Measurements from ENCODE around the gene MCRS1. TPM values are rescaled to one million over a fixed set of nuclear protein-coding genes. Genes with fewer than 3 reads are reported as not detected.
"Not testable (repeated sequence)": the region's sequence is repeated elsewhere in the genome, so short reads cannot be mapped to it uniquely, and the experiment has no call there.

The MCRS1 gene
- total RNA-seq, 2 donors from 2014 or later, result 97.5 to 98.9 TPM

- H3K9me3 ChIP-seq (ENCODE audit: control insufficient read depth, low read length), result no peaks in the 10 kb centered on the region
- no peaks in the 10 kb centered on the region for H3K4me1 ChIP-seq (ENCODE audit: control insufficient read depth, insufficient read depth, low read length)
- no peak for DNase-seq
- H3K27me3 Mint-ChIP-seq (ENCODE audit: insufficient read depth), result no peaks in the 10 kb centered on the region
- 94% methylated on average over 5 of the region's 5 CpGs for WGBS, 2 experiments (ENCODE audit: insufficient coverage in 1 of 2, insufficient read length in 1 of 2)
- no peak overlapping the region for H3K27ac Mint-ChIP-seq
- no peak overlapping the region for H3K4me3 ChIP-seq (ENCODE audit: low read length)
- no peak overlapping the region for H3K9ac ChIP-seq (ENCODE audit: extremely low read depth, low read length, poor library complexity, severe bottlenecking)
- no peak for TF ChIP-seq CTCF (conservative IDR thresholded peaks at IDR 0.05)
- H3K36me3 Mint-ChIP-seq (ENCODE audit: low read depth), result peaks cover 15% of the 10 kb centered on the region
- H3K27ac ChIP-seq (ENCODE audit: low read depth, low read length), result no peak overlapping the region
- H3K4me1 Mint-ChIP-seq, result no peaks in the 10 kb centered on the region
- no peak overlapping the region for H3K4me3 Mint-ChIP-seq
- H3K9me3 Mint-ChIP-seq, result no peaks in the 10 kb centered on the region
- no peaks in the 10 kb centered on the region for H3K27me3 ChIP-seq (ENCODE audit: control insufficient read depth, insufficient read depth, low read length, poor library complexity, severe bottlenecking)
- peaks cover 35% of the 10 kb centered on the region for H3K36me3 ChIP-seq (ENCODE audit: control insufficient read depth, insufficient read depth, low read length)
These were observed 52.7 kb downstream of the MCRS1 start for GRCh38 chr12:49515266-49515665.

- Histone ChIP-seq H3K4me3 (ENCODE audit: low read length) (no peak overlapping the region), H3K27me3 (ENCODE audit: control insufficient read depth, insufficient read depth, low read length, poor library complexity, severe bottlenecking) (no peaks in the 10 kb centered on the region), H3K36me3 (ENCODE audit: control insufficient read depth, insufficient read depth, low read length) (peaks cover 29% of the 10 kb centered on the region), H3K9me3 (ENCODE audit: control insufficient read depth, low read length) (no peaks in the 10 kb centered on the region), H3K9ac (ENCODE audit: extremely low read depth, low read length, poor library complexity, severe bottlenecking) (no peak overlapping the region), H3K27ac (ENCODE audit: low read depth, low read length) (no peak overlapping the region), H3K4me1 (ENCODE audit: control insufficient read depth, insufficient read depth, low read length) (no peaks in the 10 kb centered on the region)
- Mint-ChIP-seq H3K4me3 (no peak overlapping the region), H3K4me1 (no peaks in the 10 kb centered on the region), H3K36me3 (ENCODE audit: low read depth) (peaks cover 12% of the 10 kb centered on the region), H3K9me3 (no peaks in the 10 kb centered on the region), H3K27ac (no peak overlapping the region), H3K27me3 (ENCODE audit: insufficient read depth) (no peaks in the 10 kb centered on the region)
- no peak for DNase-seq
- 89 to 100% methylated on average over 1 of the region's 1 CpG for WGBS, 2 experiments (ENCODE audit: insufficient coverage in 1 of 2, insufficient read length in 1 of 2)
- no peak for TF ChIP-seq CTCF (conservative IDR thresholded peaks at IDR 0.05)
These were observed 55.4 kb downstream of the MCRS1 start for GRCh38 chr12:49512546-49512945.

GRCh38 chr12:49511410-49511809 is 56.5 kb downstream of the MCRS1 start:
- TF ChIP-seq CTCF (conservative IDR thresholded peaks at IDR 0.05), result no peak
- Mint-ChIP-seq H3K36me3 (ENCODE audit: low read depth) (peaks cover 16% of the 10 kb centered on the region), H3K4me3 (no peak overlapping the region), H3K9me3 (no peaks in the 10 kb centered on the region), H3K4me1 (no peaks in the 10 kb centered on the region), H3K27ac (no peak overlapping the region), H3K27me3 (ENCODE audit: insufficient read depth) (no peaks in the 10 kb centered on the region)
- no peak overlapping the region for H3K9ac ChIP-seq (ENCODE audit: extremely low read depth, low read length, poor library complexity, severe bottlenecking)
- H3K9me3 ChIP-seq (ENCODE audit: control insufficient read depth, low read length), result no peaks in the 10 kb centered on the region
- no peaks in the 10 kb centered on the region for H3K4me1 ChIP-seq (ENCODE audit: control insufficient read depth, insufficient read depth, low read length)
- no peak for DNase-seq
- H3K4me3 ChIP-seq (ENCODE audit: low read length), result no peak overlapping the region
- H3K27me3 ChIP-seq (ENCODE audit: control insufficient read depth, insufficient read depth, low read length, poor library complexity, severe bottlenecking), result no peaks in the 10 kb centered on the region
- H3K36me3 ChIP-seq (ENCODE audit: control insufficient read depth, insufficient read depth, low read length), result peaks cover 38% of the 10 kb centered on the region
- H3K27ac ChIP-seq (ENCODE audit: low read depth, low read length), result no peak overlapping the region

GRCh38 chr12:49509681-49510080 is 58.3 kb downstream of the MCRS1 start:
- 96 to 100% methylated on average over 7 to 8 of the region's 8 CpGs for WGBS, 2 experiments (ENCODE audit: insufficient coverage in 1 of 2, insufficient read length in 1 of 2)
- H3K9ac ChIP-seq (ENCODE audit: extremely low read depth, low read length, poor library complexity, severe bottlenecking), result not testable (repeated sequence)
- H3K36me3 Mint-ChIP-seq (ENCODE audit: low read depth), result peaks cover 19% of the 10 kb centered on the region

More at GRCh38 chr12:49509681-49510080, 58.3 kb downstream of the MCRS1 start:
- not testable (repeated sequence) for DNase-seq; H3K4me3 Mint-ChIP-seq; H3K4me1 Mint-ChIP-seq; H3K9me3 ChIP-seq (ENCODE audit: control insufficient read depth, low read length); H3K9me3 Mint-ChIP-seq; H3K27me3 ChIP-seq (ENCODE audit: control insufficient read depth, insufficient read depth, low read length, poor library complexity, severe bottlenecking); H3K27me3 Mint-ChIP-seq (ENCODE audit: insufficient read depth); H3K4me1 ChIP-seq (ENCODE audit: control insufficient read depth, insufficient read depth, low read length); H3K27ac ChIP-seq (ENCODE audit: low read depth, low read length); H3K27ac Mint-ChIP-seq; H3K4me3 ChIP-seq (ENCODE audit: low read length)
- peaks cover 46% of the 10 kb centered on the region for H3K36me3 ChIP-seq (ENCODE audit: control insufficient read depth, insufficient read depth, low read length)
